ENCODE data around the gene NR1H2.
"Not testable (repeated sequence)": the region's sequence is repeated elsewhere in the genome, so short reads cannot be mapped to it uniquely, and the experiment has no call there.

NR1H2 gene

GRCh38 chr19:50377517-50377916, 1.3 kb downstream of the NR1H2 start:
- no peak for DNase-seq (ENCODE audit: low read depth in 2 of 3, low spot score in 1 of 3)

DNA sequence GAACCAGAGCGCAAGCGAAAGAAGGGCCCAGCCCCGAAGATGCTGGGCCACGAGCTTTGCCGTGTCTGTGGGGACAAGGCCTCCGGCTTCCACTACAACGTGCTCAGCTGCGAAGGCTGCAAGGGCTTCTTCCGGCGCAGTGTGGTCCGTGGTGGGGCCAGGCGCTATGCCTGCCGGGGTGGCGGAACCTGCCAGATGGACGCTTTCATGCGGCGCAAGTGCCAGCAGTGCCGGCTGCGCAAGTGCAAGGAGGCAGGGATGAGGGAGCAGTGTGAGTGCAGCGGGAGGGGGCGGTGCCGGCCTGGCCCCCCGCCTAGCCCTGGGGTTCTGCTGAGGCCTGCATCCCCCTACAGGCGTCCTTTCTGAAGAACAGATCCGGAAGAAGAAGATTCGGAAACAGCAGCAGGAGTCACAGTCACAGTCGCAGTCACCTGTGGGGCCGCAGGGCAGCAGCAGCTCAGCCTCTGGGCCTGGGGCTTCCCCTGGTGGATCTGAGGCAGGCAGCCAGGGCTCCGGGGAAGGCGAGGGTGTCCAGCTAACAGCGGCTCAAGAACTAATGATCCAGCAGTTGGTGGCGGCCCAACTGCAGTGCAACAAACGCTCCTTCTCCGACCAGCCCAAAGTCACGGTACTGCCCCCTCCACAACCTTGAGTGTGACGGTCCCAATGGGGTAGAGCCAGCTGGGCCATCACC, 2.1 kb downstream of the NR1H2 start:
- DNase-seq (ENCODE audit: low read depth in 2 of 3, low spot score in 1 of 3): no peak

GRCh38 chr19:50378863-50379236, 2.6 kb downstream of the NR1H2 start:
- no peak for DNase-seq (ENCODE audit: low read depth in 2 of 3, low spot score in 1 of 3)

- DNase-seq (ENCODE audit: low read depth in 2 of 3, low spot score in 1 of 3): no peak
Observed at GRCh38 chr19:50379602-50380001, 3.3 kb downstream of the NR1H2 start.

DNA sequence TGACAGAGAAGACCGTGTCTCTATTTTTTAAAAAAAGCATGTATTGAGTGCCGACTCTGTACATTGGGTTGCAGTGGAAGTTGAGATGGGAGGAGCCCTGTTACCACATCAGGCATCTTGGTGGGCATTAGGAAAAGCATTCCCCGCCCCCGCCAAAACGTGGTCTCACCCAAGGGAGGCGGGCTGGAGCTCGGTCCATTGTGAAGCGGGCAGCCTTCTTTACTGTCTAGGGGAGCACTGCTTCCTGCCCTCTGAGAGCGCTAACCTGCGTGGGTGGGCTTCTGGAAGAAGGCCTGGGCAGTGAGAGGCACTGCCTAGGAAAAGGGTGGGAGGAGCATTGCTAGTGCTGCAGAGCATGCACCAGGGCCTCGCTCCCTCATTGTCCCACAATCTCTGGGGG, 3.9 kb downstream of the NR1H2 start:
- DNase-seq (ENCODE audit: low read depth in 2 of 3, low spot score in 1 of 3): no peak

DNA sequence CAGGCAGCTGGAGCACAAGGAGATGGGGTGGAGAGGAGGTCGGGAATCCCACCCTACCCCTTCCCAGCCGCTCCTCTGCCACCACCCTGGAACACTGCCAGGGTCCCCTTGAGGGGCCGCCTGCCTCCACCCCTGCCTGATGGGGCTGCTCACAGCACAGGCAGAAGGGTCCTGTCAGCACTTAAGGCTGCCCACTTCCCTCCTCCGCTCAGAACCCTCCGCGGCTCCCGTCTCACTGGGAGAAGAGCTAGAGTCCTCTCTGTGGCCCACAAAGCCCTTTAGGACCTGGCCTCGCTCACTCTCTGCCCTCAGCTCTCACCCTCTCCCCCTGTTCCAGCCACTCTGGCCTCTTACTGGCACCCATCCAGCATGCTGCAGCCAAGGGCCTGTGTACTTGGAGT, 4.5 kb downstream of the NR1H2 start:
- DNase-seq (ENCODE audit: low read depth in 2 of 3, low spot score in 1 of 3): no peak

GRCh38 chr19:50381881-50382729, 5.8 kb downstream of the NR1H2 start:
- DNase-seq (ENCODE audit: low read depth in 2 of 3, low spot score in 1 of 3): no peak

GRCh38 chr19:50383001-50383851, 7.0 kb downstream of the NR1H2 start:
- no peak for DNase-seq (ENCODE audit: low read depth in 2 of 3, low spot score in 1 of 3)

- DNase-seq (ENCODE audit: low read depth in 2 of 3, low spot score in 1 of 3): peak; percentile 98 to 99 (median 98)
Observed at GRCh38 chr19:50383852-50384684, 7.8 kb downstream of the NR1H2 start, which contains the start of gene POLD1. Gene POLD1, plus strand, starts transcription at chr19:50384347. Its CDS starts 14,505 bp downstream, at chr19:50398852.

DNA sequence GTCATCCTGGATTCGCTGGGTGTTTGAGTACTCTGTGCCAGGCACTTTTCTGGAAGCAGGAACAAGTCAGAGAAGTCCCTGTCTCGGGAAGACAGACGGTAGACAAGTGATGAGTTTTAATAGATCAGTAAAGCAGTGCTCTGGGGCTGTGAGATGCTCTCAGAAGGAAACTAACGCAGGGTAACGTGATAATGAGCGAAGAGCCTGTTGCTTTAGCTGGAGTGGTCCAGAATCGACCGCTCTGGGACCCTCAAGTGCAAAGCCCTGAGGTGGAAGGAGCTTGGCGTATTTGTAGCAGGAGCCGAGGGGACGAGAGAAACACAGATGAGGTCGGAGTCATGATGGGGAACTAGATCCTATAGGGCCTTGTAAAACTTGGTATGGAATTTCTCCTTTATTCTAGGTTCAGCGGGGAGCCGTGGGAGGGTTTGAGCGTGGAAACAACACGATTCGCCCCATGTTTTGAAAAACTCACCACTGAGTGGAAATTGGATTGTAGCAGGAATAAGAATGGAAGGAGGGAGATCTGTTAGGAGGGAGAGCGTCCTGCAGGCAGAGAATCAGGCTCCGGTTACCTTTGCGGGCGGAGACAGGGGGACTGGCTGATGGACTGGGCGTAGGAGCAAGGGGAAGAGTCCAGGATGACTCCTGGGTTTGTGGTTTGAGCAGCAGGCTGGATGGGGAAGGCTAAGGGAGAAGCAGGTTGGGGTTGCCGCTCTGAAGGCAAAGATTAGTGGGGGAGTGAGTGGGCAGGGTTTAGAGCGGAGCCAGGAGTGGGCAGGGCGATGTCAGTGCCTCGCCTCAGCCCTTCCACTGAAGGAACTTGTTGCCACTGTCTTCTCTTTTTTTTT, 8.7 kb downstream of the NR1H2 start:
- DNase-seq (ENCODE audit: low read depth in 2 of 3, low spot score in 1 of 3): no peak

DNA sequence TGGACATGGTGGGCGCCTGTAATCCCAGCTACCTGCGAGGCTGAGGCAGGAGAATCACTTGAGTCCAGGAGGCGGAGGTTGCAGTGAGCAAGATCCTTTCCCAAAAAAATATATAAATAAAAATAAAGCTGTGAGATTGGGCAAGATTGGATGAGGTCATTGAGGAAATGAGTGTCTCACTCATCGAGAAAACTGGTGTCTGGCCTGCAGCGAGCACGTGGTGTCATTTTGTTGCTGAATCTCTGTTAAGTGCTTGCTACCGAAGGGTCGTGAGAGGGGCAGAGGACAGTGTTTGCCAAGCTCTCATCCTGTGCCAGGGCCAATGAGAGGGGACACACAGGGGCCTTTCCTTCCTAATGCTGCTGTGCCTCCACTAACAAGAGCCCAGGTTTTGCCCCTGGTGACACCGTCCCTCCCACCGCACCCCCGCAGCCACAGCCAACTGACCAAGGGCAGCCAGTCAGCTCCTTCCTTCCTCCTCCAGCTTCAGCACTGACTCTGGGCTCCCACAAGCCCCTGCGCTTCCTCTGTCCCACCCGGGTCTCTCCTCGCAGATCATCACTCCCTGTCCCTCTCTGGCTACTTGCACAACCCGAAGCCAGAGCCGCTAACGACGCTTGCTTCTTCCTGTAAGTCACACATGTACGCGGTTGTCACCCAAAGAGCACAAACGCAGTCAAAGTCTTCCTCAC, 11.1 kb downstream of the NR1H2 start:
- no peak for DNase-seq (ENCODE audit: low read depth in 2 of 3, low spot score in 1 of 3)

DNA sequence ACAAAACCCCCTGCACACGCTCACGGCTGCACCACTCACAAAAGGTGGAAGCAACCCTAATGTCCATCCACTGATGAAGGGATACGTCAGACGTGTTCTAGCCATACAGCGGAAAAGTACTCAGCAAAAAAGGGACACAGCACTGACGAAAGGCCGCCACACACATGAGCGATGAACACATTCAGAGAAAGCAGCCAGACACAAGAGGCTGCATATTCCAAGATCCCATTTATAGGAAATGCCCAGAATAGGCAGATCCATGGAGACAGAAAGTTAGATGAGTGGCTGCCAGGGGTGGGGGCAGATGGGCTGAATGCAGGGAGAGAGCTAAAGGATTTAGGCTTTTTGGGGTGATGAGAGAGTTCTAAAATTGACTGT, 11.6 kb downstream of the NR1H2 start:
- DNase-seq (ENCODE audit: low read depth in 2 of 3, low spot score in 1 of 3): no peak

DNA sequence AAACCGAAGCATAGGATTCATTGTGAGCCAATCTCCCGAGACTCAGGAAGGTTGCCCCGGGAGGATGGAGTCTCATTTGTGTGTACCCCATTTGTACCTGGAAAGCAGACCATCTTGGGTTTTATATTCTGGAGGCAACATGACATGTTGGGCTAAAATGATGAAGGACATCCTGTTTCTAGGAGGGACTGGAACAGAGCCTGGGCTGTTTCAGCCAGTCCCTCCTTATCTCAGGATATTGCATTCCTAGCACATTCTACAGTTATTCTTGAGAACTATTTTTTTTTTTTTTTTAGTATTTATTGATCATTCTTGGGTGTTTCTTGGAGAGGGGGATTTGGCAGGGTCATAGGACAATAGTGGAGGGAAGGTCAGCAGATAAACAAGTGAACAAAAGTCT, 14.0 kb downstream of the NR1H2 start:
- not testable (repeated sequence) for DNase-seq (ENCODE audit: low read depth in 2 of 3, low spot score in 1 of 3)

GRCh38 chr19:50390952-50391351, 14.7 kb downstream of the NR1H2 start:
- not testable (repeated sequence) for DNase-seq (ENCODE audit: low read depth in 2 of 3, low spot score in 1 of 3)

DNA sequence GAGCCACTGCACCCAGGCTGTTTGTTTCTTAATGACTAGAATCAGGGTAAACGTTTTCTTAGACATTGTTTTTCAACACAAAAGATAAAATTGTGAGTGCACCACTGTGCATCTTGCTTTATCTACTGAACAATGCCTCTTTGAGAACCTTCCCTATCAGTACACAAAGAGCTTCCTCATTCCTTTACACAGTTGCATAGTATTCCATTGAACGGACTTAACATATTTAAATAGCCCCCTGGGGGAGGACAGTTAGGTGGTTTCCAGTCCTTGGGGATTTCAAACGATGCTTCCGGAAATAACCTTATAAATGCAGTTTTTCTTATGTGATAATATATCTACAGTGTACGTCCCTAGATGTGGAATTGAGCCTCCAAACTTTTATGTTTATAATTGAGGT, 16.5 kb downstream of the NR1H2 start:
- no peak for DNase-seq (ENCODE audit: low read depth in 2 of 3, low spot score in 1 of 3)

DNA sequence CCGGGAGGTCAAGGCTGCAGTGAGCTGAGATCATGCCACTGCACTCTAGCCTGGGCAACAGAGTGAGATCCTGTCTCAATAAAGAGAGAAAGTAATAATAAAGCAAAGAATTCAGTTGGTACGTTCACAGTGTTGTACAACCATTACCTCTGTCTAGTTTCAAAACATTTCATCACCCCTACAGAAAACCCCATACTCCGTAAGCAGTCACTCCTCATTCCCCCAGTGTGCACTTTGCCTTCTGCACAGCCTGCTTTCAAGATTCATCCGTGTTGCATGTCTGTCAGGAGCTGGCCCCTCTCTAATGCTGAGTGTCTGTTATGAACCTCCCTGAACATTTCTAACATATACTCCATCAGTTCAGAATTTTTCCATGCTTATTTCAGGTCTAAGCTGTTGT, 17.3 kb downstream of the NR1H2 start:
- no peak for DNase-seq (ENCODE audit: low read depth in 2 of 3, low spot score in 1 of 3)

DNA sequence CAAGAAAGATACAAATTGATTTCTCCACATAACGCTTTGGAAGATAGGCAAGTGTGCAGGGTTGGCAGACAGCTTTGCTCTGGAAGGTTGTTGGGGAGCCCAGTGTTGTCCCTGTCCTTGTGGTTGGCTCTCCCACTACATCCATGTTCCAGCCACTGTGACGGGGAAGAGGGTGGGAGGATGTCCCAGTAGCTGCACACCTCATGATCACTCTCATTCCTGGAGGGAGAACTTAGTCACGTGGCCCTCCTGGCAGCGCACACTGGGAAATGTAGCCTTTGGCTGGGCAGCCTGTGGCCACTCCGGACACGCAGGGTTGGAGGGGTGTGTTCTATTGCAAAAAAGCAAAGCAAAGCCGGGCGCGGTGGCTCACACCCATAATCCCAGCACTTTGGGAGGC, 17.8 kb downstream of the NR1H2 start:
- no peak for DNase-seq (ENCODE audit: low read depth in 2 of 3, low spot score in 1 of 3)

GRCh38 chr19:50398675-50399367, 22.6 kb downstream of the NR1H2 start:
- no peak for DNase-seq (ENCODE audit: low read depth in 2 of 3, low spot score in 1 of 3)

DNA sequence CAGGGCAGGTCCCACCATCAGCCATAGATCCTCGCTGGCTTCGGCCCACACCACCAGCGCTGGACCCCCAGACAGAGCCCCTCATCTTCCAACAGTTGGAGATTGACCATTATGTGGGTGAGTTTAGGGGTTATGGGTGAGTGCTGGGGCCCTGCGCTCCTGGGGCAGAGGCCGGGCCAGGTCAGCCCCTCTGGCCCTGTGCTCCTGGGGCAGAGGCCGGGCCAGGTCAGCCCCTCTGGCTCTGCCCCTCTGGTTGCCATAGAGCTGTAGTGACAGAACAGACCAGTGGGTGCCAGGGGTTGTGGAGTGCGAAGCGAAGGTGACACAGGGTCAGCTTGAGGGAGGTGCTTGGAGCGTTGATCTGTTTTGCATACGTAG, 23.1 kb downstream of the NR1H2 start:
- no peak for DNase-seq (ENCODE audit: low read depth in 2 of 3, low spot score in 1 of 3)

All from stimulated activated CD4-positive, alpha-beta T cell treated with anti-CD3 and anti-CD28 coated beads, Interleukin-12 subunit alpha, Interleukin-12 subunit beta, amount 100 ng/mL, for 48 hours (primary cell).